ENCODE data around the gene GOLPH3L.
A peak's percentile ranks its signal among the peaks of the same experiment; 100 is the strongest.

- TF ChIP-seq CTCF (IDR thresholded peaks at IDR 0.05) (peak; percentile 87), EZH2 (IDR thresholded peaks at IDR 0.05; ENCODE audit: borderline replicate concordance, insufficient read depth, low read depth, low read length, poor library complexity, severe bottlenecking) (no peak)
Observed at GRCh38 chr1:150621497-150622302, 75.3 kb downstream of the GOLPH3L start.
